ENCODE measurements around the gene JAM2. TPM values are rescaled to one million over a fixed set of nuclear protein-coding genes. Genes with fewer than 3 reads are reported as not detected.
"Not testable (repeated sequence)": the region's sequence is repeated elsewhere in the genome, so short reads cannot be mapped to it uniquely, and the experiment has no call there.

Gene JAM2
- polyA plus RNA-seq, 2 of the 4 experiments (the other 2 are of a cell fraction), result 0.01 TPM

DNA sequence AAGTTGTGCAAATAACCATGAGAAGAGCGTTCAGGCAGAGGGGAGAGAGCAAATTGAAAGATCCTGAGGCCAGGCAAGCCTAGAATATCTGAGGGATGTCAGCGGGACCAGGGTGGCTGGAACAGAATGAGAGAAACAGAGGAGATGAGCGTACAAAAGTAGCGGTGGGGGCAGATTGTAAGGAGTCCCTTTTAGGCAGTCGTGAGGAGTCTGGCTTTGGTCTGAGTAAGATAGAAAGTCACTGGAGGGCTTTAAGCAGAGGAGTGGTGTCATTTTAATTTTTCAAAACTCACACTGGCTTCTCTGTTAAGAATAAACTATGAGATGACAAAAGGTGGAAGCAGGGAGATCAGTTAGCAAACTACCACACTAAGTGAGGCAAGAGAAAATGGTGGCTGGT, 71.5 kb downstream of the JAM2 start:
- CTCF ChIA-PET, result no interaction called here
- H3K4me1 ChIP-seq, result no peaks in the 10 kb centered on the region
- DNase-seq (ENCODE audit: low read depth in 1 of 2, low spot score in 1 of 2), result no peak

DNA sequence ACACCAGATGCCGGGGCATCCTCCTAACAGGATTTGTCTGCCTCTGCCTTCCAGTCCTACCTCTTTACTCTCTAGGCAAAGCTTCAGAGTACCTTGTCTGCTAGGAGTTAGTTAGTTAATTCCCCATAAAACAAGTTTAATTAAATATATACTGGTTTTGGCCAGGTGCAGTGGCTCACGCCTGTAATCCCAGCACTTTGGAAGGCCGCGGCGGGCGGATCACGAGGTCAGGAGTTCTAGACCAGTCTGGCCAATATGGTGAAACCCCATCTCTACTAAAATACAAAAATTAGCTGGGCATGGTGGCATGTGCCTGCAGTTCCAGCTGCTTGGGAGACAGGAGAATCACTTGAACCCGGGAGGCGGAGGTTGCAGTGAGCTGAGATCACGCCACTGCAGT, 75.0 kb downstream of the JAM2 start:
- POLR2A ChIA-PET; H3K4me1 ChIP-seq; H3K4me2 ChIP-seq; H3K9me3 ChIP-seq; DNase-seq (ENCODE audit: low read depth in 1 of 2, low spot score in 1 of 2); H3K4me3 ChIP-seq; ATAC-seq; H3K27ac ChIP-seq; FAIRE-seq: not testable (repeated sequence)
- CTCF ChIA-PET, result interaction anchor here (0.8 kb wide), 1 partner anchor 90 kb away, joined by 3 read pairs; no protein-coding TSS in a partner anchor
- 95% methylated on average over 10 of the region's 10 CpGs for WGBS (ENCODE audit: missing lambda C conversion rate)

More for the DNA sequence above, 71.5 kb downstream of the JAM2 start:
- no peak overlapping the region for H3K4me3 ChIP-seq
- TF ChIP-seq PHF8 (IDR thresholded peaks at IDR 0.05; ENCODE audit: borderline replicate concordance, low read depth), result no peak
- no peak overlapping the region for H3K4me2 ChIP-seq
- POLR2A ChIA-PET, result no interaction called here
- WGBS (ENCODE audit: missing lambda C conversion rate), result 70% methylated on average over 5 of the region's 5 CpGs
- no peaks in the 10 kb centered on the region for H3K9me3 ChIP-seq
- ATAC-seq, result no peak
- no peak for FAIRE-seq
- no peak overlapping the region for H3K27ac ChIP-seq

DNA sequence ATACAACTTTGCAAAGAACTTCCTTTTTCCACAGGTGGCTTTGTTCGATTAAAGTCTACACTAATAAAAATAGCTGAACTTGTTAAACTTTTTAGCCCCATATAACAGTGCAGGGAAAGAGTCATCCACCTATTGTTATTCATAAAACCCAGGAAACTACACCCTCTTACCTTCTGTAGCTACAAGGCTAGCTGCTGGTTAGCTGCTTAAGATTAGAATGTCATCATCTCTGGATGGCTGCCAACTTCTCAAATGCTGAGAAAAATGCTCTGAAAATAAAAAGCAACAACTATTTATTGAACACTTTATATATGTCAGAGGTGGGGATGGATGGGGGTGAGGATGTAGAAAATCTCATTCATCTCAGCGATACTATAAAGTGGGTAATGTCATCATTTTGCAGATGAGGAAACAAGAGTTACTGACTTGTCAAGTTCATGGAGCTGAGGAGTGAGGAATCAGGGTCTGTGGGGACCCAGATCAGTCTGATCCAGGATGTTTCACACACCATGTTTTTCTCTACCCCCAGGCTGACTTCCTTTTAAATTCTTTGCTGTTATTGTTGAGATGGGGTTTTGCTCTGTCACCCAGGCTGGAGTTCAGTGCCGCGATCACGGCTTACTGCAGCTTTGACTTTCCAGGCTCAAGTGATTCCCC, 78.6 kb downstream of the JAM2 start:
- CTCF ChIA-PET, result interaction anchor here (1.0 to 2.6 kb wide), 3 partner anchors 12 to 109 kb away, joined by 3 to 9 read pairs (median 4); no protein-coding TSS in a partner anchor

DNA sequence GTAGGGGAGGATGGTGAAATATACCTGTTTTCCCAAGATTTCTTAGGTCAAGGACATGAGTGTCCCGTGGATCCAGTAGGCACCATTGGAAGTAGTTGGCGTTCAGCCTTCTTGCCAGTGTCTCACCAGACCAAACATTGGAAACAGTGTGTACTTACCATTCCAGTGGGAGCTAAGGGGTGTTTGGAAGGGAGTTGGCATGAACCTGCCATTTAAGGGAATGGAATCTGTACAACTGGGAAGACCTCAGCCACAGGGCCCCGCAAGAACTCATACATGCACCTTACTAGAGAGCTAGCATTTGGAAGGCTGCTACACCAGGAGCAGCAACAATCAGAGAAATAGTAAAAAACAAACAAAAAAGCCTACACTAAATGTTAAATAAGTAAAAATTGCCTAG, 82.9 kb downstream of the JAM2 start:
- Histone ChIP-seq H3K9me3 (no peaks in the 10 kb centered on the region), H3K4me3 (no peak overlapping the region), H3K27ac (no peak overlapping the region), H3K4me1 (no peaks in the 10 kb centered on the region), H3K4me2 (no peak overlapping the region)
- WGBS (ENCODE audit: missing lambda C conversion rate), result 95% methylated on average over 3 of the region's 3 CpGs
- POLR2A ChIA-PET, result no interaction called here
- DNase-seq (ENCODE audit: low read depth in 1 of 2, low spot score in 1 of 2), result no peak
- TF ChIP-seq POLR2AphosphoS2 (conservative IDR thresholded peaks at IDR 0.05; ENCODE audit: low read length) (no peak), SMC3 (IDR thresholded peaks at IDR 0.05) (no peak), CHD2 (IDR thresholded peaks at IDR 0.05; ENCODE audit: low read length, partially characterized antibody) (no peak), RARB (CRISPR knock-in tag; IDR thresholded peaks at IDR 0.05) (no peak), EHF (CRISPR knock-in tag; IDR thresholded peaks at IDR 0.05) (no peak), ZSCAN20 (CRISPR knock-in tag; IDR thresholded peaks at IDR 0.05) (no peak), CEBPB (IDR thresholded peaks at IDR 0.05) (no peak)
- TF ChIP-seq, protein P1, sequence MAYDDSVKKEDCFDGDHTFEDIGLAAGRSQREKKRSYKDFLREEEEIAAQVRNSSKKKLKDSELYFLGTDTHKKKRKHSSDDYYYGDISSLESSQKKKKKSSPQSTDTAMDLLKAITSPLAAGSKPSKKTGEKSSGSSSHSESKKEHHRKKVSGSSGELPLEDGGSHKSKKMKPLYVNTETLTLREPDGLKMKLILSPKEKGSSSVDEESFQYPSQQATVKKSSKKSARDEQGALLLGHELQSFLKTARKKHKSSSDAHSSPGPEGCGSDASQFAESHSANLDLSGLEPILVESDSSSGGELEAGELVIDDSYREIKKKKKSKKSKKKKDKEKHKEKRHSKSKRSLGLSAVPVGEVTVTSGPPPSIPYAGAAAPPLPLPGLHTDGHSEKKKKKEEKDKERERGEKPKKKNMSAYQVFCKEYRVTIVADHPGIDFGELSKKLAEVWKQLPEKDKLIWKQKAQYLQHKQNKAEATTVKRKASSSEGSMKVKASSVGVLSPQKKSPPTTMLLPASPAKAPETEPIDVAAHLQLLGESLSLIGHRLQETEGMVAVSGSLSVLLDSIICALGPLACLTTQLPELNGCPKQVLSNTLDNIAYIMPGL (CRISPR knock-in tag; IDR thresholded peaks at IDR 0.05; ENCODE audit: borderline replicate concordance), result no peak
- TF ChIP-seq, protein P2, sequence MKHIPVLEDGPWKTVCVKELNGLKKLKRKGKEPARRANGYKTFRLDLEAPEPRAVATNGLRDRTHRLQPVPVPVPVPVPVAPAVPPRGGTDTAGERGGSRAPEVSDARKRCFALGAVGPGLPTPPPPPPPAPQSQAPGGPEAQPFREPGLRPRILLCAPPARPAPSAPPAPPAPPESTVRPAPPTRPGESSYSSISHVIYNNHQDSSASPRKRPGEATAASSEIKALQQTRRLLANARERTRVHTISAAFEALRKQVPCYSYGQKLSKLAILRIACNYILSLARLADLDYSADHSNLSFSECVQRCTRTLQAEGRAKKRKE (CRISPR knock-in tag; IDR thresholded peaks at IDR 0.05; ENCODE audit: low read depth), result no peak
- no peak for FAIRE-seq
- CTCF ChIA-PET, result interaction anchor here (1.6 kb wide), 1 partner anchor 114 kb away, joined by 8 read pairs; no protein-coding TSS in a partner anchor
- no peak for ATAC-seq

More for the DNA sequence above, 78.6 kb downstream of the JAM2 start:
- H3K4me1 ChIP-seq, result no peaks in the 10 kb centered on the region
- H3K9me3 ChIP-seq, result no peaks in the 10 kb centered on the region
- no peak overlapping the region for H3K4me3 ChIP-seq
- no peak overlapping the region for H3K27ac ChIP-seq
- TF ChIP-seq ZFP36 (IDR thresholded peaks at IDR 0.05; ENCODE audit: borderline replicate concordance, partially characterized antibody) (no peak), HEYL (CRISPR knock-in tag; IDR thresholded peaks at IDR 0.05) (no peak), BHLHE40 (IDR thresholded peaks at IDR 0.05; ENCODE audit: low read depth, low read length) (no peak), NPAS2 (CRISPR knock-in tag; IDR thresholded peaks at IDR 0.05; ENCODE audit: borderline replicate concordance) (no peak), RNF2 (IDR thresholded peaks at IDR 0.05; ENCODE audit: borderline replicate concordance, low read depth) (no peak), KDM5A (IDR thresholded peaks at IDR 0.05) (no peak), EHMT2 (IDR thresholded peaks at IDR 0.05; ENCODE audit: low read depth) (no peak), HOXA7 (CRISPR knock-in tag; IDR thresholded peaks at IDR 0.05) (no peak), ZC3H11A (IDR thresholded peaks at IDR 0.05) (no peak), MAZ (IDR thresholded peaks at IDR 0.05; ENCODE audit: borderline replicate concordance, low read depth, low read length) (no peak), RAD21 (conservative IDR thresholded peaks at IDR 0.05 in 1 of 2, IDR thresholded peaks at IDR 0.05 in 1 of 2) (no peak), FOSB (CRISPR knock-in tag; IDR thresholded peaks at IDR 0.05) (no peak), MYC (IDR thresholded peaks at IDR 0.05; ENCODE audit: borderline replicate concordance, low read length) (no peak)
- TF ChIP-seq, protein P2 (CRISPR knock-in tag; IDR thresholded peaks at IDR 0.05; ENCODE audit: low read depth), result no peak
- TF ChIP-seq, protein P3, sequence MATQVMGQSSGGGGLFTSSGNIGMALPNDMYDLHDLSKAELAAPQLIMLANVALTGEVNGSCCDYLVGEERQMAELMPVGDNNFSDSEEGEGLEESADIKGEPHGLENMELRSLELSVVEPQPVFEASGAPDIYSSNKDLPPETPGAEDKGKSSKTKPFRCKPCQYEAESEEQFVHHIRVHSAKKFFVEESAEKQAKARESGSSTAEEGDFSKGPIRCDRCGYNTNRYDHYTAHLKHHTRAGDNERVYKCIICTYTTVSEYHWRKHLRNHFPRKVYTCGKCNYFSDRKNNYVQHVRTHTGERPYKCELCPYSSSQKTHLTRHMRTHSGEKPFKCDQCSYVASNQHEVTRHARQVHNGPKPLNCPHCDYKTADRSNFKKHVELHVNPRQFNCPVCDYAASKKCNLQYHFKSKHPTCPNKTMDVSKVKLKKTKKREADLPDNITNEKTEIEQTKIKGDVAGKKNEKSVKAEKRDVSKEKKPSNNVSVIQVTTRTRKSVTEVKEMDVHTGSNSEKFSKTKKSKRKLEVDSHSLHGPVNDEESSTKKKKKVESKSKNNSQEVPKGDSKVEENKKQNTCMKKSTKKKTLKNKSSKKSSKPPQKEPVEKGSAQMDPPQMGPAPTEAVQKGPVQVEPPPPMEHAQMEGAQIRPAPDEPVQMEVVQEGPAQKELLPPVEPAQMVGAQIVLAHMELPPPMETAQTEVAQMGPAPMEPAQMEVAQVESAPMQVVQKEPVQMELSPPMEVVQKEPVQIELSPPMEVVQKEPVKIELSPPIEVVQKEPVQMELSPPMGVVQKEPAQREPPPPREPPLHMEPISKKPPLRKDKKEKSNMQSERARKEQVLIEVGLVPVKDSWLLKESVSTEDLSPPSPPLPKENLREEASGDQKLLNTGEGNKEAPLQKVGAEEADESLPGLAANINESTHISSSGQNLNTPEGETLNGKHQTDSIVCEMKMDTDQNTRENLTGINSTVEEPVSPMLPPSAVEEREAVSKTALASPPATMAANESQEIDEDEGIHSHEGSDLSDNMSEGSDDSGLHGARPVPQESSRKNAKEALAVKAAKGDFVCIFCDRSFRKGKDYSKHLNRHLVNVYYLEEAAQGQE (IDR thresholded peaks at IDR 0.05), result no peak
- TF ChIP-seq, protein P4, sequence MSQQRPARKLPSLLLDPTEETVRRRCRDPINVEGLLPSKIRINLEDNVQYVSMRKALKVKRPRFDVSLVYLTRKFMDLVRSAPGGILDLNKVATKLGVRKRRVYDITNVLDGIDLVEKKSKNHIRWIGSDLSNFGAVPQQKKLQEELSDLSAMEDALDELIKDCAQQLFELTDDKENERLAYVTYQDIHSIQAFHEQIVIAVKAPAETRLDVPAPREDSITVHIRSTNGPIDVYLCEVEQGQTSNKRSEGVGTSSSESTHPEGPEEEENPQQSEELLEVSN (IDR thresholded peaks at IDR 0.05; ENCODE audit: borderline replicate concordance, low read depth), result no peak
- POLR2A ChIA-PET, result no interaction called here
- FAIRE-seq, result no peak
- WGBS (ENCODE audit: missing lambda C conversion rate), result 92% methylated on average over 5 of the region's 5 CpGs
- H3K4me2 ChIP-seq, result no peak overlapping the region
- ATAC-seq, result no peak
- DNase-seq (ENCODE audit: low read depth in 1 of 2, low spot score in 1 of 2), result peak in 1 of 2 experiments; percentile 1
